Measurements from ENCODE around the gene TMEM178B.

DNA sequence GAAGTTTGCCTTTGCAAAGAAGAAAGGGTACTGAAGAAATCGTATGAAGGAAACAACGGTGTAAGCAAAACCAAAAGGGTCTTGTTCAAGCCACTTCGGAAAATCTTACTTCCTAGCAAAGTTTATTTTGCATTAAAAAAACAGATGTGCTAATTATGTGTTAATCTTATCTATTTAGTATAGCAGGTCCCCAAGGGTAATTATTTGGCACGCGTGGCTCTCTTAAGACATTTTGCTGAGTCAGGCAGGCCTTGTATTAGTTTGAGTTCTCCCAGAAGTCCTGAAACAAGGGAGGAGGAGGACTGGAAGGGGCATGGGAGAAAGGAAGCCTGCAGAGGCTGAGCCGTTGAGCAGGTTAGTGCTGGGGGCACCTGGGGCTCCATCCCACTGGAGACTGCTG, 44.9 kb downstream of the TMEM178B start:
- TF ChIP-seq, protein P1, sequence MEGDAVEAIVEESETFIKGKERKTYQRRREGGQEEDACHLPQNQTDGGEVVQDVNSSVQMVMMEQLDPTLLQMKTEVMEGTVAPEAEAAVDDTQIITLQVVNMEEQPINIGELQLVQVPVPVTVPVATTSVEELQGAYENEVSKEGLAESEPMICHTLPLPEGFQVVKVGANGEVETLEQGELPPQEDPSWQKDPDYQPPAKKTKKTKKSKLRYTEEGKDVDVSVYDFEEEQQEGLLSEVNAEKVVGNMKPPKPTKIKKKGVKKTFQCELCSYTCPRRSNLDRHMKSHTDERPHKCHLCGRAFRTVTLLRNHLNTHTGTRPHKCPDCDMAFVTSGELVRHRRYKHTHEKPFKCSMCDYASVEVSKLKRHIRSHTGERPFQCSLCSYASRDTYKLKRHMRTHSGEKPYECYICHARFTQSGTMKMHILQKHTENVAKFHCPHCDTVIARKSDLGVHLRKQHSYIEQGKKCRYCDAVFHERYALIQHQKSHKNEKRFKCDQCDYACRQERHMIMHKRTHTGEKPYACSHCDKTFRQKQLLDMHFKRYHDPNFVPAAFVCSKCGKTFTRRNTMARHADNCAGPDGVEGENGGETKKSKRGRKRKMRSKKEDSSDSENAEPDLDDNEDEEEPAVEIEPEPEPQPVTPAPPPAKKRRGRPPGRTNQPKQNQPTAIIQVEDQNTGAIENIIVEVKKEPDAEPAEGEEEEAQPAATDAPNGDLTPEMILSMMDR (optimal IDR thresholded peaks at IDR 0.05 in 1 of 3, IDR thresholded peaks at IDR 0.05 in 1 of 3, conservative IDR thresholded peaks at IDR 0.05 in 1 of 3; ENCODE audit: extremely low read depth in 1 of 3, insufficient read depth in 2 of 3, low read length in 3 of 3) = no peak
- no peak for TF ChIP-seq EZH2 (IDR thresholded peaks at IDR 0.05; ENCODE audit: low read length)
